Body of pancreas (tissue), 4 donors: ENCODE measurements around the gene CHCHD3. TPM values are rescaled to one million over a fixed set of nuclear protein-coding genes. Genes with fewer than 3 reads are reported as not detected.

ENCODE experiments used
- ATAC-seq: fragments of 150-250 bp; one replicate; pipeline ENCODE4 v1.9.1; 2016
- DNase-seq, 4 donors: peaks; one replicate each; pipeline ENCODE4 v3.0.0-alpha.2; 2019
- H3K27ac ChIP-seq, 4 donors: fragments of 200-600 bp; sonication (generic); 1 replicate in 3 of 4; 2 replicates in 1 of 4; pipeline versions ENCODE4 v1.5.1 to v1.6.1; 2016 to 2019; ENCODE audit warnings: mild to moderate bottlenecking in 1 of 4, mixed read lengths in 1 of 4, moderate library complexity in 1 of 4
- H3K27me3 ChIP-seq, 2 donors: fragments of 200-600 bp; sonication (generic); one replicate each; pipeline ENCODE4 v1.6.0; 2016; ENCODE audit warnings: mild to moderate bottlenecking in 1 of 2
- H3K36me3 ChIP-seq, 2 donors: fragments of 200-600 bp; sonication (generic); replicated peaks in 1 of 2; 2 replicates each; pipeline ENCODE4 v1.5.1; 2016; ENCODE audit warnings: low read depth in 2 of 2; ENCODE audit not compliant: insufficient read depth in 1 of 2
- H3K4me1 ChIP-seq: fragments of 200-600 bp; sonication (generic); one replicate; pipeline ENCODE4 v1.6.0; 2016
- H3K4me3 ChIP-seq, 2 donors: fragments of 200-600 bp; sonication (generic); 1 replicate in 1 of 2; 2 replicates in 1 of 2; pipeline ENCODE4 v1.5.1; 2016 to 2019
- H3K9me3 ChIP-seq, 3 donors: fragments of 200-600 bp; sonication (generic); 1 replicate in 2 of 3; 2 replicates in 1 of 3; pipeline ENCODE4 v1.5.1; 2016
- CTCF ChIP-seq, 7 experiments: fragments of 450-650 bp in 4 of 7; fragments of 200-600 bp in 3 of 7; sonication (generic) in 3 of 7; IDR thresholded peaks; one replicate each; pipeline ENCODE4 v1.5.1; 2016 to 2019; ENCODE audit warnings: antibody characterized with exemption in 7 of 7
- POLR2A ChIP-seq, 3 donors: fragments of 450-650 bp; IDR thresholded peaks; one replicate each; pipeline ENCODE4 v1.6.1; 2016; ENCODE audit warnings: antibody characterized with exemption in 3 of 3, mild to moderate bottlenecking in 2 of 3
- WGBS, 2 donors: methylation state at CpG; one replicate each; pipeline ENCODE4 v1.1.5; 2017; 5-methylcytosine and 5-hydroxymethylcytosine counted together
- intact Hi-C: fragments of 100-400 bp; cut with DNase I; formaldehyde crosslinking; loops from one replicate; pipeline ENCODE4 v1.15.1; 2023
- total RNA-seq, 2 donors: library from RNA; depleted of rRNA; stranded (reverse); fragments of >200 nt; gene quantifications; one replicate each; pipeline ENCODE4 v1.1.0, GENCODE V29; 2016

CHCHD3 gene
- total RNA-seq, 2 donors from 2014 or later = 24.4 to 32.6 TPM

DNA sequence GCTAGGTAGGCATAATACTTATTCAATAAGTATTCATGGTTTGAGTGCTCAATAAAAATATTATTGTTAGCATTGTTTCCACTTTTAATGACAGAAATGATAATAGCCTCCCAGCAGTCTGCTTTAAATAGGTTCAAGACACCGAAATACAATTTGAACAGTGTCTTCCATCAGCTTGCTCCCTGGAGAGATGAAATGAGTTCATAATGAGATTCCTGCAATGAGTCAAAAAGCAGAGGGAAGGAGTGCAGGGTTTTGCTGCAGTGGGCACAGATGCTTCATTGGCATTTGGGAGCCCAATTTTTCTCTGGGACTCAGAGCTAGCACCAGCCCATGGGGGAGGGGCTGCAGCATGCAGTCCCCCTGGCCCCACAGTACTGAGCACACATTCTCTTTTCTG is 32.6 kb upstream of the CHCHD3 start:
- intact Hi-C loops = no loop called here
- Histone ChIP-seq H3K27me3 (no peaks in the 10 kb centered on the region), H3K27ac (no peak overlapping the region), H3K4me3 (no peak overlapping the region), H3K9me3 (no peaks in the 10 kb centered on the region), H3K36me3 (no peaks in the 10 kb centered on the region), H3K4me1 (no peaks in the 10 kb centered on the region)
- TF ChIP-seq POLR2A (IDR thresholded peaks at IDR 0.05) (no peak), CTCF (IDR thresholded peaks at IDR 0.05) (no peak)
- WGBS, 2 donors = 62 to 67% methylated on average over 1 of the region's 1 CpG
- ATAC-seq (no peak), DNase-seq (no peak)

DNA sequence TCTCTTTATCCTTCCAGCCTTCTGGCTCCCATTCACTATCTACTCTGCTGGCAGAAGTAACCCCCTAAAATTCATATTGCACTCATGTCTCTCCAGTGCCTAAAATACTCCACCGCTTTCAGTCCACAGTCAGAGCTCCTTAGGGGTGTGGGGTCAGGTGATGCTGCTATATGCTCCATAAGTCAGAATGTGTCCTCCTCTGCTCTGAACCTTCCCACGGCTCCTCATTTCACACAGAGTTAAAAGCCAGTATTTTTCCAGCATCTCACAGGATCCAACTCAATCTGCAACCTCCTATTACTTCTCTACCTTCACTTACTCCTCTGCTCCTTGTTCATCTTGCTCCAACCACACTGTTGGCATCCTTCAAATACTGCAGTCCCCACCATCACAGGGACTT is 31.1 kb upstream of the CHCHD3 start:
- no peak for DNase-seq
- WGBS, 2 donors = 88 to 90% methylated on average over 2 of the region's 2 CpGs
- TF ChIP-seq CTCF (IDR thresholded peaks at IDR 0.05) (no peak), POLR2A (IDR thresholded peaks at IDR 0.05) (no peak)
- no peak overlapping the region for H3K4me3 ChIP-seq
- no peaks in the 10 kb centered on the region for H3K36me3 ChIP-seq
- intact Hi-C loops = no loop called here
- no peaks in the 10 kb centered on the region for H3K4me1 ChIP-seq
- no peak overlapping the region for H3K27ac ChIP-seq
- ATAC-seq = no peak
- H3K9me3 ChIP-seq = no peaks in the 10 kb centered on the region
- H3K27me3 ChIP-seq = no peaks in the 10 kb centered on the region

- no peaks in the 10 kb centered on the region for H3K36me3 ChIP-seq
- intact Hi-C loops = no loop called here
- 70 to 73% methylated on average over 3 of the region's 3 CpGs for WGBS, 2 donors
- ATAC-seq = no peak
- no peaks in the 10 kb centered on the region for H3K9me3 ChIP-seq
- no peak for DNase-seq
- H3K4me1 ChIP-seq = no peaks in the 10 kb centered on the region
- no peak overlapping the region for H3K4me3 ChIP-seq
- TF ChIP-seq CTCF (IDR thresholded peaks at IDR 0.05) (no peak), POLR2A (IDR thresholded peaks at IDR 0.05) (no peak)
- H3K27me3 ChIP-seq = no peaks in the 10 kb centered on the region
- no peak overlapping the region for H3K27ac ChIP-seq
Measured at GRCh38 chr7:133112335-133112734, 30.4 kb upstream of the CHCHD3 start.

DNA sequence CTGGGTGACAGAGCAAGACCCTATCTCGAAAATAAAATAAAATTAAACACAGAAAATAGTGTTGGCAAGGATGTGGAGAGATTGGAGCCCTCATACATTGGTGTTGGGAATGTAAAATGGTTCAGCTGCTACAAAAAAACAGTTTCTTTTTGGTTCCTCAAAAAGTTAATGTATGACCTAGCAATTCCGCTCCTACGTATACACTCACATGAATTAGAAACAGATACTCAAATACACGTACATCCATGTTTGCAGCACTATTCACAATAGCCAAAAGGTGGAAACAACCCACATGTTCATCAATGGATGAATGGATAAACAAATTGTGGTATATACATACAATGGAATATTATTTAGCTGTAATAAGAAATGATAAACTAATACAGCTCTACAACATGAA is 28.4 kb upstream of the CHCHD3 start:
- 76 to 78% methylated on average over 4 of the region's 4 CpGs for WGBS, 2 donors
- no peak for TF ChIP-seq POLR2A (IDR thresholded peaks at IDR 0.05)
- no peak for TF ChIP-seq CTCF (IDR thresholded peaks at IDR 0.05)
- no peak for ATAC-seq
- H3K27me3 ChIP-seq = no peaks in the 10 kb centered on the region
- H3K36me3 ChIP-seq = no peaks in the 10 kb centered on the region
- no peak for DNase-seq
- H3K4me3 ChIP-seq = no peak overlapping the region
- intact Hi-C loops = no loop called here
- H3K4me1 ChIP-seq = no peaks in the 10 kb centered on the region
- H3K27ac ChIP-seq = no peak overlapping the region
- no peaks in the 10 kb centered on the region for H3K9me3 ChIP-seq

- Histone ChIP-seq H3K27ac (no peak overlapping the region), H3K27me3 (no peaks in the 10 kb centered on the region), H3K9me3 (no peaks in the 10 kb centered on the region), H3K4me1 (no peaks in the 10 kb centered on the region), H3K4me3 (no peak overlapping the region), H3K36me3 (no peaks in the 10 kb centered on the region)
- DNase-seq = no peak
- intact Hi-C loops = no loop called here
- ATAC-seq = no peak
- TF ChIP-seq POLR2A (IDR thresholded peaks at IDR 0.05) (no peak), CTCF (IDR thresholded peaks at IDR 0.05) (no peak)
Measured at GRCh38 chr7:133109816-133110215, 27.9 kb upstream of the CHCHD3 start.
